ENCODE data around the gene WWC1. TPM values are rescaled to one million over a fixed set of nuclear protein-coding genes. Genes with fewer than 3 reads are reported as not detected.

The WWC1 gene
- total RNA-seq, 1 experiment from 2014 or later = 29.4 TPM

GRCh38 chr5:168346417-168346816 lies 55.0 kb downstream of the WWC1 start:
- no peak overlapping the region for H3K27ac ChIP-seq (ENCODE audit: low read length)
- intact Hi-C loops (cut with micrococcal nuclease; ENCODE audit: unreplicated experiment) = no loop called here
- in situ Hi-C loops (cut with HindIII; ENCODE audit: low pct_unique_long_range_greater_than_20kb, low sequenced_read_pairs) = no loop called here

GRCh38 chr5:168347368-168348083 lies 56.1 kb downstream of the WWC1 start:
- no peaks in the 10 kb centered on the region for H3K4me1 ChIP-seq (ENCODE audit: control insufficient read depth, insufficient read depth, low read length)
- ATAC-seq = no peak
- TF ChIP-seq CTCF (IDR thresholded peaks at IDR 0.05) (no peak), POLR2AphosphoS5 (IDR thresholded peaks at IDR 0.05; ENCODE audit: low read depth, low read length) (no peak), TCF7L2 (IDR thresholded peaks at IDR 0.05; ENCODE audit: low read depth, low read length) (no peak), SIN3A (IDR thresholded peaks at IDR 0.05; ENCODE audit: borderline replicate concordance, insufficient read depth, low read depth, low read length) (no peak), REST (IDR thresholded peaks at IDR 0.05; ENCODE audit: insufficient read depth in 1 of 2, low read depth in 2 of 2, low read length in 1 of 2) (no peak)
- H3K27me3 ChIP-seq (ENCODE audit: control insufficient read depth, insufficient read depth, low read length) = no peaks in the 10 kb centered on the region
- no peaks in the 10 kb centered on the region for H3K36me3 ChIP-seq (ENCODE audit: control insufficient read depth, insufficient read depth, low read length)
- DNase-seq (ENCODE audit: low read depth, low spot score) = no peak
- intact Hi-C loops (cut with micrococcal nuclease; ENCODE audit: unreplicated experiment) (no loop called here), in situ Hi-C loops (cut with HindIII; ENCODE audit: low pct_unique_long_range_greater_than_20kb, low sequenced_read_pairs) (no loop called here)
- no peak overlapping the region for H3K4me3 ChIP-seq (ENCODE audit: low read depth in 2 of 2, low read length in 2 of 2)
- no TSS peak for BruUV-seq (replicated peaks)
- CTCF ChIA-PET = no interaction called here
- no peaks in the 10 kb centered on the region for H3K9me3 ChIP-seq (ENCODE audit: control insufficient read depth, insufficient read depth, low read depth, low read length)
- POLR2A ChIA-PET = interaction anchor here (0.6 kb wide), 1 partner anchor 32 kb away, joined by 8 read pairs; no protein-coding TSS in a partner anchor
- no peak overlapping the region for H3K27ac ChIP-seq (ENCODE audit: low read length)

More at GRCh38 chr5:168346417-168346816, 55.0 kb downstream of the WWC1 start:
- TF ChIP-seq TCF7L2 (IDR thresholded peaks at IDR 0.05; ENCODE audit: low read depth, low read length) (no peak), CTCF (IDR thresholded peaks at IDR 0.05) (no peak), POLR2AphosphoS5 (IDR thresholded peaks at IDR 0.05; ENCODE audit: low read depth, low read length) (no peak), REST (IDR thresholded peaks at IDR 0.05; ENCODE audit: insufficient read depth in 1 of 2, low read depth in 2 of 2, low read length in 1 of 2) (no peak), SIN3A (IDR thresholded peaks at IDR 0.05; ENCODE audit: borderline replicate concordance, insufficient read depth, low read depth, low read length) (no peak)
- Histone ChIP-seq H3K4me3 (ENCODE audit: low read depth in 2 of 2, low read length in 2 of 2) (no peak overlapping the region), H3K9me3 (ENCODE audit: control insufficient read depth, insufficient read depth, low read depth, low read length) (no peaks in the 10 kb centered on the region), H3K36me3 (ENCODE audit: control insufficient read depth, insufficient read depth, low read length) (no peaks in the 10 kb centered on the region), H3K4me1 (ENCODE audit: control insufficient read depth, insufficient read depth, low read length) (no peaks in the 10 kb centered on the region), H3K27me3 (ENCODE audit: control insufficient read depth, insufficient read depth, low read length) (no peaks in the 10 kb centered on the region)
- ChIA-PET CTCF (no interaction called here), POLR2A (no interaction called here)
- no TSS peak for BruUV-seq (replicated peaks)
- ATAC-seq (no peak), DNase-seq (ENCODE audit: low read depth, low spot score) (no peak)

Measured in Panc1 (cell line).